H9 (cell line): ENCODE results near the gene AFAP1. TPM values are rescaled to one million over a fixed set of nuclear protein-coding genes. Genes with fewer than 3 reads are reported as not detected.

ENCODE experiments used
- DNase-seq: peaks from one replicate; pipeline ENCODE4 v3.0.0-alpha.2; 2017
- H2AFZ ChIP-seq: one replicate; pipeline ENCODE4 v1.6.1; 2013; ENCODE audit warnings: mild to moderate bottlenecking, low read length, control low read depth, moderate library complexity
- H2AK5ac ChIP-seq: 2 replicates; pipeline ENCODE4 v1.6.1; 2013; ENCODE audit warnings: low read length, control low read depth, mixed read lengths; ENCODE audit not compliant: insufficient read length
- H2BK120ac ChIP-seq: one replicate; pipeline ENCODE4 v1.6.1; 2013; ENCODE audit warnings: low read depth, mild to moderate bottlenecking, low read length, control low read depth, inconsistent platforms; ENCODE audit not compliant: poor library complexity, severe bottlenecking
- H2BK12ac ChIP-seq: 2 replicates; pipeline ENCODE4 v1.6.1; 2013; ENCODE audit warnings: low read length, control low read depth, mixed read lengths, low read depth; ENCODE audit not compliant: insufficient read length
- H2BK15ac ChIP-seq: 2 replicates; pipeline ENCODE4 v1.6.1; 2013; ENCODE audit warnings: low read depth, low read length, control low read depth
- H2BK20ac ChIP-seq: one replicate; pipeline ENCODE4 v1.6.1; 2013; ENCODE audit warnings: low read depth, mild to moderate bottlenecking, low read length, control low read depth, inconsistent platforms; ENCODE audit not compliant: poor library complexity, severe bottlenecking
- H2BK5ac ChIP-seq: 2 replicates; pipeline ENCODE4 v1.6.1; 2013; ENCODE audit warnings: low read length, control low read depth, mixed read lengths; ENCODE audit not compliant: insufficient read length
- H3K14ac ChIP-seq: 2 replicates; pipeline ENCODE4 v1.6.1; 2013; ENCODE audit warnings: low read length, control low read depth; ENCODE audit not compliant: insufficient read depth
- H3K18ac ChIP-seq: 2 replicates; pipeline ENCODE4 v1.6.1; 2013; ENCODE audit warnings: low read depth, mild to moderate bottlenecking, mixed read lengths, low read length, control low read depth; ENCODE audit not compliant: insufficient read length
- H3K23ac ChIP-seq: 2 replicates; pipeline ENCODE4 v1.6.1; 2013; ENCODE audit warnings: low read length, control low read depth, mixed read lengths, low read depth; ENCODE audit not compliant: insufficient read length
- H3K23me2 ChIP-seq: 2 replicates; pipeline ENCODE4 v1.6.1; 2013; ENCODE audit warnings: low read depth, mild to moderate bottlenecking, mixed read lengths, low read length, control low read depth; ENCODE audit not compliant: insufficient read length, poor library complexity, severe bottlenecking
- H3K27ac ChIP-seq: 2 replicates; pipeline ENCODE4 v1.5.1; 2013; ENCODE audit warnings: low read length, control low read depth, mixed read lengths, low read depth; ENCODE audit not compliant: insufficient read length
- H3K27me3 ChIP-seq: 2 replicates; pipeline ENCODE4 v1.6.1; 2013; ENCODE audit warnings: low read length, control low read depth, inconsistent platforms; ENCODE audit not compliant: insufficient read depth
- H3K4ac ChIP-seq: 2 replicates; pipeline ENCODE4 v1.6.1; 2013; ENCODE audit warnings: low read depth, mild to moderate bottlenecking, control low read depth, inconsistent platforms, low read length, moderate library complexity
- H3K4me1 ChIP-seq: 2 replicates; pipeline ENCODE4 v1.6.1; 2013; ENCODE audit warnings: low read length, control low read depth, inconsistent platforms; ENCODE audit not compliant: insufficient read depth
- H3K4me2 ChIP-seq: 2 replicates; pipeline ENCODE4 v1.6.1; 2013; ENCODE audit warnings: low read length, control low read depth, mixed read lengths; ENCODE audit not compliant: insufficient read length, insufficient read depth
- H3K56ac ChIP-seq: 2 replicates; pipeline ENCODE4 v1.6.1; 2013; ENCODE audit warnings: low read depth, mild to moderate bottlenecking, mixed read lengths, low read length, control low read depth; ENCODE audit not compliant: insufficient read length
- H3K79me1 ChIP-seq: 2 replicates; pipeline ENCODE4 v1.6.1; 2013; ENCODE audit warnings: low read depth, mild to moderate bottlenecking, moderate library complexity, low read length, control low read depth, inconsistent platforms; ENCODE audit not compliant: insufficient read depth, poor library complexity, severe bottlenecking
- H3K79me2 ChIP-seq: 2 replicates; pipeline ENCODE4 v1.6.1; 2013; ENCODE audit warnings: low read length, control low read depth, inconsistent platforms; ENCODE audit not compliant: insufficient read depth
- H3K9ac ChIP-seq: 2 replicates; pipeline ENCODE4 v1.6.1; 2013; ENCODE audit warnings: low read length, control low read depth, mixed read lengths; ENCODE audit not compliant: insufficient read length; ENCODE audit errors: extremely low read depth
- H3K9me3 ChIP-seq: one replicate; pipeline ENCODE4 v1.6.1; 2013; ENCODE audit warnings: low read depth, low read length, inconsistent platforms; ENCODE audit not compliant: control insufficient read depth
- H3T11ph ChIP-seq: one replicate; pipeline ENCODE4 v1.6.1; 2013; ENCODE audit warnings: mild to moderate bottlenecking, low read length, control low read depth, inconsistent platforms
- H4K20me1 ChIP-seq: one replicate; pipeline ENCODE4 v1.6.1; 2013; ENCODE audit not compliant: control insufficient read depth, insufficient read length, insufficient read depth
- H4K5ac ChIP-seq: 2 replicates; pipeline ENCODE4 v1.6.1; 2013; ENCODE audit warnings: low read depth, mild to moderate bottlenecking, mixed read lengths, low read length, control low read depth; ENCODE audit not compliant: insufficient read length
- H4K8ac ChIP-seq: replicated peaks from 2 replicates; pipeline ENCODE4 v1.6.1; 2013; ENCODE audit warnings: low read length, control low read depth, mixed read lengths, low read depth; ENCODE audit not compliant: insufficient read length
- H4K91ac ChIP-seq: 2 replicates; pipeline ENCODE4 v1.6.1; 2013; ENCODE audit warnings: low read depth, mild to moderate bottlenecking, moderate library complexity, mixed read lengths, low read length, control low read depth; ENCODE audit not compliant: insufficient read length
- H3K27ac Mint-ChIP-seq, 3 experiments: 2 replicates in 2 of 3; 3 replicates in 1 of 3; pipeline ENCODE4 v1.8.0; 2020 to 2021; ENCODE audit warnings: mixed read lengths in 3 of 3, mild to moderate bottlenecking in 1 of 3, moderate library complexity in 1 of 3
- H3K27me3 Mint-ChIP-seq: 2 replicates; pipeline ENCODE4 v1.8.0; 2021; ENCODE audit warnings: low read depth, mild to moderate bottlenecking, moderate library complexity, mixed read lengths
- H3K36me3 Mint-ChIP-seq, 3 experiments: 2 replicates in 2 of 3; 3 replicates in 1 of 3; pipeline ENCODE4 v1.8.0; 2020 to 2021; ENCODE audit warnings: low read depth in 3 of 3, mixed read lengths in 3 of 3; ENCODE audit not compliant: insufficient read depth in 1 of 3
- H3K4me1 Mint-ChIP-seq, 2 experiments: 2 replicates each; pipeline ENCODE4 v1.8.0; 2020; ENCODE audit warnings: mixed read lengths in 2 of 2
- H3K4me3 Mint-ChIP-seq, 2 experiments: 2 replicates in 1 of 2; 3 replicates in 1 of 2; pipeline ENCODE4 v1.8.0; 2020 to 2021; ENCODE audit warnings: mild to moderate bottlenecking in 2 of 2, mixed read lengths in 2 of 2, moderate library complexity in 1 of 2
- H3K9me3 Mint-ChIP-seq, 2 experiments: 2 replicates in 1 of 2; 3 replicates in 1 of 2; pipeline ENCODE4 v1.8.0; 2020; ENCODE audit warnings: mild to moderate bottlenecking in 2 of 2, mixed read lengths in 2 of 2, moderate library complexity in 1 of 2
- WGBS: extraction: QIAGEN DNeasy Blood & Tissue Kit; methylation state at CpG from one replicate; pipeline ENCODE4 v1.1.7; 2013; ENCODE audit warnings: missing lambda C conversion rate, low lambda C conversion rate, mixed read lengths; ENCODE audit not compliant: insufficient read length; ENCODE audit errors: extremely low coverage; 5-methylcytosine and 5-hydroxymethylcytosine counted together
- total RNA-seq: library from RNA; stranded (reverse); gene quantifications from 2 replicates; pipeline ENCODE4 v1.2.1, GENCODE V29; 2021
- TF ChIP-seq, protein P1 (sequence below): fragments of 200-600 bp; sonication (generic); conservative IDR thresholded peaks from 3 replicates; pipeline ENCODE4 v1.8.0; 2021; ENCODE audit warnings: antibody characterized with exemption, mild to moderate bottlenecking

Gene AFAP1
- total RNA-seq, 1 experiment from 2014 or later: 6.5 TPM

DNA sequence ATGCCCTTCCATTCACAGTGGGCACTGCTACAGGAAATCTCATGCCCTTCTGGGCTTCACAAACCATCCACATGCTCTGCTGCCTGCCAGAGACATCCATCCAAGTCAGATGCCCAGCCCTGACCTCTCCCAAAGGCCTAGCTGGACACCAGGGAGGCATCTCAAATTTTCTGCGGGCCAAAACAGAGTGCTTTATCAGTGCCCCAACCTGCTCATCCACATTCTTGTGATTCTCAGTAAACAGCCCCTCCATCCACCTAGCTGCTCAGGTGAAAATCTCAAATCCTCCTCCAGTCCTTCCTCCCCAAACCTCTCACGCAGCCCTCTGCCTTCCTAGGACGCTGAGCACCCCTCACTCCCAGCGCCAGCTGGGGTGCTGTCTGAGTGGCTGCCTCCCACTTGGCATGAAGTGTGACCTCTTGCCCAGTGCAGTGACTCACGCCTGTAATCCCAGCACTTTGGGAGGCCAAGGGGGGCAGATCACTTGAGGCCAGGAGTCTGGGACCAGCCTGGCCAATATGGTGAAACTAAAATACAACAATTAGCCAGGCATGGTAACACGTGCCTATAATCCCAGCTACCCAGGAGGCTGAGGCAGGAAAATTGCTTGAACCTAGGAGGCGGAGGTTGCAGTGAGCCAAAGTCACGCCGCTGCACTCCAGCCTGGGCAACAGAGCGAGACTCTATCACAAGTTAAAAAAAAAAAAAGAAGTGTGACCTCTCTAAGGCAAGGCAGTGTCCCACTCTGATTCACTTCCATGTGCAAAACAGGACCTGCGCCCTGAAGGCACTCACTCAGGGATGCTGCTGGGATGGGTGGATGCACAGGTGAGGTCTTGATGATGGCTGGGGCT, 1.7 kb upstream of the AFAP1 start:
- Histone ChIP-seq H3K4me2 (no peak overlapping the region), H3K27ac (no peak overlapping the region), H2BK15ac (no peak overlapping the region), H3K23me2 (peaks cover 9% of the 10 kb centered on the region), H3T11ph (no peak overlapping the region), H2AFZ (no peak overlapping the region), H3K23ac (no peak overlapping the region), H4K20me1 (no peaks in the 10 kb centered on the region), H3K79me1 (no peaks in the 10 kb centered on the region), H3K9me3 (no peaks in the 10 kb centered on the region), H2BK12ac (peak overlapping the region; percentile 18), H2BK120ac (no peak overlapping the region), H3K27me3 (no peaks in the 10 kb centered on the region), H4K5ac (no peak overlapping the region), H4K8ac (no peak overlapping the region), H3K79me2 (peaks cover 3% of the 10 kb centered on the region; the same call in 1 of the 2 replicates), H2BK20ac (peak overlapping the region; percentile 1), H3K4me1 (peaks cover 6% of the 10 kb centered on the region; the same call in 1 of the 2 replicates), H4K91ac (no peak overlapping the region), H2AK5ac (no peak overlapping the region), H3K9ac (no peak overlapping the region), H3K4ac (no peak overlapping the region), H3K14ac (peak overlapping the region; percentile 29; the same call in 1 of the 2 replicates), H3K56ac (no peak overlapping the region), H3K18ac (peak overlapping the region; percentile 59), H2BK5ac (no peak overlapping the region)
- peak overlapping the region in 2 of 3 experiments; percentile 37 to 69; a peak in 3 of 7 replicates for H3K27ac Mint-ChIP-seq
- TF ChIP-seq, protein P1, sequence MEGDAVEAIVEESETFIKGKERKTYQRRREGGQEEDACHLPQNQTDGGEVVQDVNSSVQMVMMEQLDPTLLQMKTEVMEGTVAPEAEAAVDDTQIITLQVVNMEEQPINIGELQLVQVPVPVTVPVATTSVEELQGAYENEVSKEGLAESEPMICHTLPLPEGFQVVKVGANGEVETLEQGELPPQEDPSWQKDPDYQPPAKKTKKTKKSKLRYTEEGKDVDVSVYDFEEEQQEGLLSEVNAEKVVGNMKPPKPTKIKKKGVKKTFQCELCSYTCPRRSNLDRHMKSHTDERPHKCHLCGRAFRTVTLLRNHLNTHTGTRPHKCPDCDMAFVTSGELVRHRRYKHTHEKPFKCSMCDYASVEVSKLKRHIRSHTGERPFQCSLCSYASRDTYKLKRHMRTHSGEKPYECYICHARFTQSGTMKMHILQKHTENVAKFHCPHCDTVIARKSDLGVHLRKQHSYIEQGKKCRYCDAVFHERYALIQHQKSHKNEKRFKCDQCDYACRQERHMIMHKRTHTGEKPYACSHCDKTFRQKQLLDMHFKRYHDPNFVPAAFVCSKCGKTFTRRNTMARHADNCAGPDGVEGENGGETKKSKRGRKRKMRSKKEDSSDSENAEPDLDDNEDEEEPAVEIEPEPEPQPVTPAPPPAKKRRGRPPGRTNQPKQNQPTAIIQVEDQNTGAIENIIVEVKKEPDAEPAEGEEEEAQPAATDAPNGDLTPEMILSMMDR: no peak
- peak; percentile 57 for DNase-seq
- H3K9me3 Mint-ChIP-seq: no peaks in the 10 kb centered on the region
- no CpG with 5 or more reads among the region's 11 CpGs for WGBS
- H3K36me3 Mint-ChIP-seq: no peaks in the 10 kb centered on the region; a peak in 1 of 7 replicates
- peaks cover 31 to 38% of the 10 kb centered on the region in 2 experiments for H3K4me1 Mint-ChIP-seq
- peaks cover 13% of the 10 kb centered on the region for H3K27me3 Mint-ChIP-seq
- H3K4me3 Mint-ChIP-seq: peak overlapping the region; percentile 3 to 77; a peak in 4 of 5 replicates
